ENCODE measurements around the gene TCERG1.

TCERG1 gene

GRCh38 chr5:146510559-146511125 is 63.5 kb downstream of the TCERG1 start:
- TF ChIP-seq, protein P1, sequence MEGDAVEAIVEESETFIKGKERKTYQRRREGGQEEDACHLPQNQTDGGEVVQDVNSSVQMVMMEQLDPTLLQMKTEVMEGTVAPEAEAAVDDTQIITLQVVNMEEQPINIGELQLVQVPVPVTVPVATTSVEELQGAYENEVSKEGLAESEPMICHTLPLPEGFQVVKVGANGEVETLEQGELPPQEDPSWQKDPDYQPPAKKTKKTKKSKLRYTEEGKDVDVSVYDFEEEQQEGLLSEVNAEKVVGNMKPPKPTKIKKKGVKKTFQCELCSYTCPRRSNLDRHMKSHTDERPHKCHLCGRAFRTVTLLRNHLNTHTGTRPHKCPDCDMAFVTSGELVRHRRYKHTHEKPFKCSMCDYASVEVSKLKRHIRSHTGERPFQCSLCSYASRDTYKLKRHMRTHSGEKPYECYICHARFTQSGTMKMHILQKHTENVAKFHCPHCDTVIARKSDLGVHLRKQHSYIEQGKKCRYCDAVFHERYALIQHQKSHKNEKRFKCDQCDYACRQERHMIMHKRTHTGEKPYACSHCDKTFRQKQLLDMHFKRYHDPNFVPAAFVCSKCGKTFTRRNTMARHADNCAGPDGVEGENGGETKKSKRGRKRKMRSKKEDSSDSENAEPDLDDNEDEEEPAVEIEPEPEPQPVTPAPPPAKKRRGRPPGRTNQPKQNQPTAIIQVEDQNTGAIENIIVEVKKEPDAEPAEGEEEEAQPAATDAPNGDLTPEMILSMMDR (IDR thresholded peaks at IDR 0.05; ENCODE audit: low read depth, low read length, missing control alignments), result no peak
- in situ Hi-C loops (cut with HindIII; ENCODE audit: low sequenced_read_pairs), result no loop called here
- H3K4me3 ChIP-seq (ENCODE audit: low read depth, low read length), result no peak overlapping the region
- no peak for DNase-seq (ENCODE audit: low read depth)

GRCh38 chr5:146513462-146513861 is 66.3 kb downstream of the TCERG1 start:
- TF ChIP-seq, protein P1 (IDR thresholded peaks at IDR 0.05; ENCODE audit: low read depth, low read length, missing control alignments), result no peak
- no peak for DNase-seq (ENCODE audit: low read depth)
- in situ Hi-C loops (cut with HindIII; ENCODE audit: low sequenced_read_pairs), result no loop called here

GRCh38 chr5:146514575-146514974 is 67.4 kb downstream of the TCERG1 start:
- in situ Hi-C loops (cut with HindIII; ENCODE audit: low sequenced_read_pairs), result no loop called here
- TF ChIP-seq, protein P1 (IDR thresholded peaks at IDR 0.05; ENCODE audit: low read depth, low read length, missing control alignments), result no peak
- no peak overlapping the region for H3K4me3 ChIP-seq (ENCODE audit: low read depth, low read length)
- DNase-seq (ENCODE audit: low read depth), result no peak

More at GRCh38 chr5:146513462-146513861, 66.3 kb downstream of the TCERG1 start:
- H3K4me3 ChIP-seq (ENCODE audit: low read depth, low read length), result no peak overlapping the region

- in situ Hi-C loops (cut with HindIII; ENCODE audit: low sequenced_read_pairs), result no loop called here
- TF ChIP-seq, protein P1 (IDR thresholded peaks at IDR 0.05; ENCODE audit: low read depth, low read length, missing control alignments), result no peak
- no peak overlapping the region for H3K4me3 ChIP-seq (ENCODE audit: low read depth, low read length)
- DNase-seq (ENCODE audit: low read depth), result no peak
Observed at GRCh38 chr5:146515473-146516150, 68.5 kb downstream of the TCERG1 start.

DNA sequence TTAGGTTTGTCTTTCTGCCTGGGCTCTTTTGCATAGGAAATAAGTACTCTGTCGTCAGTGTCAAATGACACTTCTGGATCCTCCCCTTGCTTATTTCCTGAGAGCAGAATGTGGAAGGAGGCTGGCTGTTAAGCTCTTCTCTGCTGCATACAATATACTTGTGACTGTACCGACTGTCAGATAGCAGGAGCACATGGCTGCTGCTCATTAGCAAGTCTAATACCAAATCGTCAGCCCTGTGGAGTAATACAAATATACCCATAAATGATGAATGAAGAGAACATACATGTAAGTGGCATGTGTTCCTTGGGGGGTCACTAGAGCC is 69.0 kb downstream of the TCERG1 start, which contains the start of gene GPR151:
Gene GPR151 (minus strand): TSS at position 40 of the 325 bp plus-strand sequence. CDS start 77 bp downstream, outside the sequence.
- no peak for DNase-seq (ENCODE audit: low read depth)
- H3K4me3 ChIP-seq (ENCODE audit: low read depth, low read length), result no peak within 1 kb of the TSS
- in situ Hi-C loops (cut with HindIII; ENCODE audit: low sequenced_read_pairs), result no loop called here
- TF ChIP-seq, protein P1 (IDR thresholded peaks at IDR 0.05; ENCODE audit: low read depth, low read length, missing control alignments), result no peak

GRCh38 chr5:146519554-146519953 is 72.4 kb downstream of the TCERG1 start:
- in situ Hi-C loops (cut with HindIII; ENCODE audit: low sequenced_read_pairs), result no loop called here
- no peak overlapping the region for H3K4me3 ChIP-seq (ENCODE audit: low read depth, low read length)
- TF ChIP-seq, protein P1 (IDR thresholded peaks at IDR 0.05; ENCODE audit: low read depth, low read length, missing control alignments), result no peak
- DNase-seq (ENCODE audit: low read depth), result no peak

Data from astrocyte of the cerebellum (primary cell).